ES-I3 (cell line): ENCODE results near the gene SPTAN1.
A peak's percentile ranks its signal among the peaks of the same experiment; 100 is the strongest.

Experiments used
- H3K36me3 ChIP-seq: 2 replicates; pipeline ENCODE4 v1.6.1; 2013; ENCODE audit warnings: mild to moderate bottlenecking, low read length, control low read depth, moderate library complexity; ENCODE audit not compliant: insufficient read depth
- H3K4me1 ChIP-seq: 2 replicates; pipeline ENCODE4 v1.6.1; 2013; ENCODE audit warnings: mild to moderate bottlenecking, control low read depth, low read length; ENCODE audit not compliant: insufficient read depth
- H3K9ac ChIP-seq: 2 replicates; pipeline ENCODE4 v1.6.1; 2013; ENCODE audit warnings: low read depth, mild to moderate bottlenecking, low read length, moderate library complexity
- H3K9me3 ChIP-seq: 2 replicates; pipeline ENCODE4 v1.6.1; 2013; ENCODE audit warnings: mild to moderate bottlenecking, low read length, moderate library complexity; ENCODE audit not compliant: control insufficient read depth, insufficient read depth

SPTAN1 gene

DNA sequence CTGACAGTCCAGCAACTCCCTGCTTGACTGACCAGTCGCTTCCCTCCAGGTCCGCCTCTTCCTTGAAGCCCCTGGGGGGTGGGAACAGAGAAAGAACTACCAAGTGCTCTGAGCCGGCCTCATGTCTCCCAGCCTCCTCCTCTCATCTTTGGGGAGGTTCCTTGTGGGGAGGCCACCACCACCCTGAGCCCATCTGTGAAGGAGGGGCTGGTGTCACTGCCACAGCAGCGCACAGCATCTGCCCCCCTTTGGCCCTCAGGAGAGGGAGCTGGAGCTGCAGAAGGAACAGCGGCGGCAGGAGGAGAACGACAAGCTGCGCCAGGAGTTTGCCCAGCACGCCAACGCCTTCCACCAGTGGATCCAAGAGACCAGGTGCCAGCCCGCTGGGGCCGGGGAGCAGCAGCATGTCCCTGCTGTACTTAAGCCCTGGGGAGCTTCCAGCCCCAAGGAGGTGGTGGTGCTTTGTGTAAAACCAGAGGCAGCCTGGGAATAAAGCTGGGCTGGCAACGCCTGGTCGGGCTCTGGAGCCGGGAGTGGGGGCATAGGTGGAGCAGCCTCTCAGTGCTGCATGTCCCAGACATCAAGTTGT, 74.8 kb downstream of the SPTAN1 start:
- Histone ChIP-seq H3K9me3 (no peaks in the 10 kb centered on the region), H3K36me3 (peaks cover 30% of the 10 kb centered on the region), H3K9ac (no peak overlapping the region), H3K4me1 (no peaks in the 10 kb centered on the region)

GRCh38 chr9:128627906-128628305, 75.5 kb downstream of the SPTAN1 start:
- Histone ChIP-seq H3K36me3 (peaks cover 30% of the 10 kb centered on the region), H3K4me1 (no peaks in the 10 kb centered on the region), H3K9ac (no peak overlapping the region), H3K9me3 (no peaks in the 10 kb centered on the region)

DNA sequence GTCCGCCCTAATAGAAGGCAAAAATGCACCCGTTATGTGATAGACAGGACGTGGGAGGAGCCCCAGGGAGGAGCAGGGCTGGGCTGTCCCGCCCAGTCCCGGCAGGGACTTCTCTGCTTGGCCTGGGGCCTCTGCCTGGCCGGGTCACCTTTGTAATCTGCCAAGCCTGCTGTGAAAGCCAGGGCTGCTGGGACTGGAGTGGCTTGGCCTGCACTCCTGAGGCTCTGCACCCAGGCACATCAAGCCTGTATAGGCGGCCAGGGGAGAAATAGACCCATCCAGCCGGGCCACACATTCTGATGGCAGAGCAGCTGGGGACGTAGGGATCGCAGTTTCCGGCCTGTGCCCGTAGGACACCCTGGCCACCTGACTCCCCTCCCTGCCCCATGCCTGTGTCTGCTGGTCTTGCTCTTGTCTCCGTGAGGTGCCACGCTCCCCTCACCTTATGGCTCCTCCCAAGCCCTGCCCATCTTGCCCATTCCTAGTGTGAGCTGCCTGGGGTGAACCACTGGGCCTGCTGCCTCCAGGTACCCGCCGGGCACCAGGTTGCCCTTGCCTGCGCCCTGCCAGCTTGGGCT, 76.2 kb downstream of the SPTAN1 start:
- H3K9ac ChIP-seq, result no peak overlapping the region
- H3K4me1 ChIP-seq, result no peaks in the 10 kb centered on the region
- H3K36me3 ChIP-seq, result peaks cover 33% of the 10 kb centered on the region
- H3K9me3 ChIP-seq, result no peaks in the 10 kb centered on the region

GRCh38 chr9:128629136-128629535, 76.7 kb downstream of the SPTAN1 start:
- Histone ChIP-seq H3K36me3 (peaks cover 32% of the 10 kb centered on the region), H3K9me3 (no peaks in the 10 kb centered on the region), H3K4me1 (no peaks in the 10 kb centered on the region), H3K9ac (no peak overlapping the region)

GRCh38 chr9:128629852-128630545, 77.6 kb downstream of the SPTAN1 start:
- Histone ChIP-seq H3K4me1 (peaks cover 3% of the 10 kb centered on the region; the same call in 1 of the 2 replicates), H3K36me3 (peaks cover 23% of the 10 kb centered on the region), H3K9ac (no peak overlapping the region), H3K9me3 (no peaks in the 10 kb centered on the region)

GRCh38 chr9:128631636-128632035, 79.2 kb downstream of the SPTAN1 start:
- peaks cover 18% of the 10 kb centered on the region for H3K36me3 ChIP-seq
- H3K9me3 ChIP-seq, result no peaks in the 10 kb centered on the region
- H3K9ac ChIP-seq, result no peak overlapping the region
- H3K4me1 ChIP-seq, result peaks cover 10% of the 10 kb centered on the region; the same call in 1 of the 2 replicates

GRCh38 chr9:128632066-128632465, 79.7 kb downstream of the SPTAN1 start:
- no peak overlapping the region for H3K9ac ChIP-seq
- H3K36me3 ChIP-seq, result peaks cover 18% of the 10 kb centered on the region
- H3K4me1 ChIP-seq, result peaks cover 10% of the 10 kb centered on the region; the same call in 1 of the 2 replicates
- no peaks in the 10 kb centered on the region for H3K9me3 ChIP-seq

DNA sequence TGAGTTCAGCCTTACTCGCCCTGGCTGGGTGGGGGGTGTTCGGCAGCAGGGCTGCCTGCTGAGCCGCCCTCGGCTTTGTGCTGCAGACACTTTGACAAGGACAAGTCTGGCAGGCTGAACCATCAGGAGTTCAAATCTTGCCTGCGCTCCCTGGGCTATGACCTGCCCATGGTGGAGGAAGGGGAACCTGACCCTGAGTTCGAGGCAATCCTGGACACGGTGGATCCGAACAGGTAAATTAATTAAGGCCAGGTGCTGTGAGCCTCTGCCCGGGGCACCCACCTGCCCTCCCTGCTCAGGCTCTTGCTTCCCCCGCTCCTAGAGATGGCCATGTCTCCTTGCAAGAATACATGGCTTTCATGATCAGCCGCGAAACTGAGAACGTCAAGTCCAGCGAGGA, 80.1 kb downstream of the SPTAN1 start:
- H3K9ac ChIP-seq, result no peak overlapping the region
- peaks cover 10% of the 10 kb centered on the region; the same call in 1 of the 2 replicates for H3K4me1 ChIP-seq
- H3K36me3 ChIP-seq, result peaks cover 16% of the 10 kb centered on the region
- no peaks in the 10 kb centered on the region for H3K9me3 ChIP-seq

DNA sequence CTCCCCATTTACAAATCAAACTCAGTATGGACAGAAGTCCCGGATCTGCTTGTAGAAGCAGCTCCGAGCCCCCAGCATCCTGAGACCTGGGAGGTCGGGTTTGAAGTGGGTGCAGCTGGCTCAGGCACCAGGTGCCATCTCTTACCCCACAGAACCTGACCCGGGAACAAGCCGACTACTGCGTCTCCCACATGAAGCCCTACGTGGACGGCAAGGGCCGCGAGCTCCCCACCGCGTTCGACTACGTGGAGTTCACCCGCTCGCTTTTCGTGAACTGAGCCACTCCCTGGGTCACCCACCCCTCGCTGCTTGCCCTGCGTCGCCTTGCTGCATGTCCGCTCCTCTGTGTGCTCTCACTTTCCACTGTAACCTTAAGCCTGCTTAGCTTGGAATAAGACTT, 80.7 kb downstream of the SPTAN1 start:
- Histone ChIP-seq H3K9me3 (no peaks in the 10 kb centered on the region), H3K36me3 (peaks cover 12% of the 10 kb centered on the region), H3K9ac (no peak overlapping the region), H3K4me1 (peaks cover 10% of the 10 kb centered on the region; the same call in 1 of the 2 replicates)

- Histone ChIP-seq H3K9me3 (no peaks in the 10 kb centered on the region), H3K36me3 (peaks cover 12% of the 10 kb centered on the region), H3K9ac (no peak overlapping the region), H3K4me1 (peaks cover 10% of the 10 kb centered on the region; the same call in 1 of the 2 replicates)
These were observed 81.2 kb downstream of the SPTAN1 start for GRCh38 chr9:128633601-128634000.

DNA sequence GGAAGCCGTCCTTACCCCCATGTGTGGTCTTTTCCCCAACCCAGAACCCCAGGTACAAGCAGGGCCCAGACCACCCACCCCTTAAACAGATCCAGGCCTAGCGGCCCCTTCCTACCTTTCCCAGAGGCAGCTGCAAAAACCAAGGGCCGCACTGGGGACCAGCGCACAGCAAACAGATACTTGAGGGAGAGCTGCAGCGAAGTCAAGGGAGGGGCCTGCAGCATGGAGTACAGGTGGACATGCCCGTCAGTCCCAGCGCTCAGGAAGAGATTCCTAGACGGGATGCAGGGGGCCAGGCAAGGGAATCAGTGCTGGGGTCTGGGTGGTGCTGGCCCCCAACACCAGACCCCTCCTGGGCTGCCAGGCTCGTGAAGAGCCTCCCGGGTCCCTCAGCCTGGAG, 81.7 kb downstream of the SPTAN1 start:
- Histone ChIP-seq H3K4me1 (peaks cover 10% of the 10 kb centered on the region; the same call in 1 of the 2 replicates), H3K9me3 (no peaks in the 10 kb centered on the region), H3K36me3 (peaks cover 12% of the 10 kb centered on the region), H3K9ac (no peak overlapping the region)

DNA sequence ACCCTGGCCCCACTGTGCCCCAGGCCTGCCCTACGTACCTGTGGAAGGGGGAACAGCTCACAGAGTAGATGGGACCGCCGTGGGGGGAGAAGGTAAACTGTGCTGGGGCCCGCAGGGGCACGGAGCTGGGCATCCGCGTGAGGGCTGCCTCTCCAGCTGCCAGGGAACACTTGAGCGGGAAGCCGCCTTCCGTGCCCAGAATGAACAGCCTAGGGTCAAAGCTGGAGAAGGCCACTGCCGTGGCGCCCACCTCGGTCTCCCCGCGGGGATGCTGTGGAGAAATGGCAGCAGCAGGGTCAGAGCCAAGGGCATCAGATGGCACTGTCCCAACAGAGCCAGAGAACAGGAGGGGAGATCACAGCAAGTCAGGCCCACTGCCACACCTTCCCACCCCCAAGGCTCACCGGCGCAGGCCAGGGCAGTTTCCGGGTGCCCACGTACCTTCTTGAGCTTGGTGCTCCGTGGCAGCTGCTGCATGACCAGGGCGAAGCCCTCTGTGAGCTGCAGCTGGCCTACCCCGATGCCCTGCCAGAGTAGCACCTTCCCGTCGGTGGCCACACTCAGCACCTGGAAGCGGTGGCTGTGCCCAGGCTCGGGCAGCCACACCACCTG, 82.4 kb downstream of the SPTAN1 start:
- Histone ChIP-seq H3K4me1 (peaks cover 10% of the 10 kb centered on the region; the same call in 1 of the 2 replicates), H3K9ac (no peak overlapping the region), H3K36me3 (peaks cover 12% of the 10 kb centered on the region; the same call in 1 of the 2 replicates), H3K9me3 (no peaks in the 10 kb centered on the region)

- Histone ChIP-seq H3K36me3 (peaks cover 12% of the 10 kb centered on the region; the same call in 1 of the 2 replicates), H3K9ac (peak overlapping the region; percentile 5; the same call in 1 of the 2 replicates), H3K9me3 (no peaks in the 10 kb centered on the region), H3K4me1 (peaks cover 10% of the 10 kb centered on the region; the same call in 1 of the 2 replicates)
These were observed 83.1 kb downstream of the SPTAN1 start for GRCh38 chr9:128635266-128636023.

DNA sequence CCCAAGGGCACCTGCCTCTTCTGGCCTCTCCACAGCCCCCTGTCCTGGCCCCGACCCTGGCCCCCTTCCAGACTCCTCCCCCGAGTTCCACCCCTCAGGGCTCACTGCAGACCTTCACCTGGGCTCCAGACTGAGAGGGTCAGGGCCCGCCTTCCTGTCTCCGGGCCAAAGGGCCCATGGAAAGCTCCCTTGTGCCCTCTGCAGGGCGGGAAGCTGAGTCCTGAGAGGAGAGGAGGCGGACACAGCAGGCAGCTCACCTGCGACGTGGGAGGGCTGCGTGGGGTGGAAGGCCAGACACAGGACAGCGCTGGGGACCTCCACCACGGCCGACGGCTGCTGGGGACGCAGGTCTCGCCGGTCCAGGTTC, 83.6 kb downstream of the SPTAN1 start:
- H3K9ac ChIP-seq, result no peak overlapping the region

More for the DNA sequence above, 83.6 kb downstream of the SPTAN1 start:
- no peaks in the 10 kb centered on the region for H3K9me3 ChIP-seq
- peaks cover 10% of the 10 kb centered on the region; the same call in 1 of the 2 replicates for H3K4me1 ChIP-seq
- H3K36me3 ChIP-seq, result peaks cover 12% of the 10 kb centered on the region; the same call in 1 of the 2 replicates
